Natural killer cell (primary cell): ENCODE data around the gene LGALS9. TPM values are rescaled to one million over a fixed set of nuclear protein-coding genes. Genes with fewer than 3 reads are reported as not detected.

ENCODE experiments used
- ATAC-seq, 3 donors: fragments of 150-1000 bp in 2 of 3; fragments of 200-7000 bp in 1 of 3; cut with Tn5 transposase; 1 replicate in 1 of 3; 2 replicates in 2 of 3; pipeline ENCODE4 v1.10.0; 2021; ENCODE audit warnings: mild to moderate bottlenecking in 2 of 3, moderate library complexity in 2 of 3
- DNase-seq, 2 donors: peaks; one replicate each; pipeline versions ENCODE4 v3.0.0 to v3.0.0-alpha.2; 2013 to 2021; ENCODE audit warnings: mixed read lengths in 1 of 2
- H3K27ac ChIP-seq: one replicate; pipeline ENCODE4 v1.5.1; 2013; ENCODE audit warnings: mild to moderate bottlenecking, low read length
- H3K27me3 ChIP-seq: one replicate; pipeline ENCODE4 v1.6.1; 2013; ENCODE audit warnings: low read length; ENCODE audit not compliant: control insufficient read depth, insufficient read depth
- H3K36me3 ChIP-seq: one replicate; pipeline ENCODE4 v1.6.1; 2013; ENCODE audit warnings: low read length; ENCODE audit not compliant: control insufficient read depth, insufficient read depth
- H3K4me1 ChIP-seq: one replicate; pipeline ENCODE4 v1.6.1; 2013; ENCODE audit warnings: low read length; ENCODE audit not compliant: control insufficient read depth, insufficient read depth
- H3K4me3 ChIP-seq: one replicate; pipeline ENCODE4 v1.5.1; 2013; ENCODE audit warnings: low read length
- H3K9me3 ChIP-seq: one replicate; pipeline ENCODE4 v1.6.1; 2013; ENCODE audit warnings: low read length; ENCODE audit not compliant: control insufficient read depth, insufficient read depth
- H3K27ac Mint-ChIP-seq, 2 donors: one replicate each; pipeline ENCODE4 v1.8.0; 2022; ENCODE audit warnings: mild to moderate bottlenecking in 2 of 2, mixed read lengths in 2 of 2, moderate library complexity in 1 of 2
- H3K27me3 Mint-ChIP-seq, 2 donors: one replicate each; pipeline ENCODE4 v1.8.0; 2022; ENCODE audit warnings: low read depth in 2 of 2, mixed read lengths in 2 of 2
- H3K36me3 Mint-ChIP-seq: one replicate; pipeline ENCODE4 v1.8.0; 2022; ENCODE audit warnings: mixed read lengths
- H3K4me1 Mint-ChIP-seq, 2 donors: one replicate each; pipeline ENCODE4 v1.8.0; 2022; ENCODE audit warnings: mixed read lengths in 2 of 2
- H3K4me3 Mint-ChIP-seq: one replicate; pipeline ENCODE4 v1.8.0; 2022; ENCODE audit warnings: mild to moderate bottlenecking, moderate library complexity, mixed read lengths
- H3K9me3 Mint-ChIP-seq, 2 donors: one replicate each; pipeline ENCODE4 v1.8.0; 2022; ENCODE audit warnings: mixed read lengths in 2 of 2
- WGBS: methylation state at CpG from one replicate; pipeline ENCODE4 v1.1.7; 2013; ENCODE audit warnings: missing lambda C conversion rate; ENCODE audit not compliant: insufficient coverage; 5-methylcytosine and 5-hydroxymethylcytosine counted together
- intact Hi-C: fragments of 100-400 bp; cut with micrococcal nuclease; formaldehyde crosslinking; loops from one replicate; pipeline ENCODE4 v1.14.2; 2022
- total RNA-seq, 4 donors: library from RNA; stranded (reverse); fragments of 120-200 nt in 1 of 4; gene quantifications; one replicate each; pipeline versions ENCODE4 v1.2.3 to v1.2.4, GENCODE V29; 2013 to 2022
- TF ChIP-seq, protein P1 (sequence below): fragments of 200-600 bp; IDR thresholded peaks from one replicate; pipeline ENCODE4 v1.8.0; 2022; ENCODE audit warnings: antibody characterized with exemption

Gene LGALS9
- total RNA-seq, 3 donors from 2014 or later (not counting 1 experiment from before 2014, with no cell fraction given): 83.4 to 142 (median 102) TPM

DNA sequence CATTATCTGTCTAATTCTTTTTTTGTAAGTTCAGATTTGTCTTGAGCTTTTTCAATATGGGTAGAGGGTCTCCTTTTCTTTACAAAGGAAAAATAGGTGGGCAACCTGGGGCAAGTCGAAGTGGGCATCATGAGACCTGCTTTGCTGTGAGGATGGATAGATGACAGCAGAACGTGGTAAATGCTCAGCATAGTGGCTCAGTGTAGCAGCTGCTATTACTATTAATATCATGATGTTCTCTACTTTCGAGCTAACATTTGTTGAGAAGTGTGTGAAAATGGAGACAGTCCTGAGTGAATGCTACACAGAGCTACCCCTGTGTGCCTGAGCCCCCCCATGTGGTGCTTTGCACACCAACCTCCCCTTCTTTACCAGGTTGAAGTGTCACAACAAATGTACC, 39.0 kb upstream of the LGALS9 start:
- Mint-ChIP-seq H3K4me1 (no peaks in the 10 kb centered on the region), H3K27me3 (no peaks in the 10 kb centered on the region), H3K36me3 (no peaks in the 10 kb centered on the region), H3K9me3 (no peaks in the 10 kb centered on the region), H3K27ac (no peak overlapping the region), H3K4me3 (no peak overlapping the region)
- H3K27me3 ChIP-seq: no peaks in the 10 kb centered on the region
- H3K4me1 ChIP-seq: no peaks in the 10 kb centered on the region
- DNase-seq (no peak), ATAC-seq (no peak)
- intact Hi-C loops: no loop called here
- no peak overlapping the region for H3K4me3 ChIP-seq
- H3K27ac ChIP-seq: no peak overlapping the region
- peaks cover 10% of the 10 kb centered on the region for H3K36me3 ChIP-seq
- no peaks in the 10 kb centered on the region for H3K9me3 ChIP-seq
- 81% methylated on average over 3 of the region's 3 CpGs for WGBS
- TF ChIP-seq, protein P1, sequence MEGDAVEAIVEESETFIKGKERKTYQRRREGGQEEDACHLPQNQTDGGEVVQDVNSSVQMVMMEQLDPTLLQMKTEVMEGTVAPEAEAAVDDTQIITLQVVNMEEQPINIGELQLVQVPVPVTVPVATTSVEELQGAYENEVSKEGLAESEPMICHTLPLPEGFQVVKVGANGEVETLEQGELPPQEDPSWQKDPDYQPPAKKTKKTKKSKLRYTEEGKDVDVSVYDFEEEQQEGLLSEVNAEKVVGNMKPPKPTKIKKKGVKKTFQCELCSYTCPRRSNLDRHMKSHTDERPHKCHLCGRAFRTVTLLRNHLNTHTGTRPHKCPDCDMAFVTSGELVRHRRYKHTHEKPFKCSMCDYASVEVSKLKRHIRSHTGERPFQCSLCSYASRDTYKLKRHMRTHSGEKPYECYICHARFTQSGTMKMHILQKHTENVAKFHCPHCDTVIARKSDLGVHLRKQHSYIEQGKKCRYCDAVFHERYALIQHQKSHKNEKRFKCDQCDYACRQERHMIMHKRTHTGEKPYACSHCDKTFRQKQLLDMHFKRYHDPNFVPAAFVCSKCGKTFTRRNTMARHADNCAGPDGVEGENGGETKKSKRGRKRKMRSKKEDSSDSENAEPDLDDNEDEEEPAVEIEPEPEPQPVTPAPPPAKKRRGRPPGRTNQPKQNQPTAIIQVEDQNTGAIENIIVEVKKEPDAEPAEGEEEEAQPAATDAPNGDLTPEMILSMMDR: no peak

DNA sequence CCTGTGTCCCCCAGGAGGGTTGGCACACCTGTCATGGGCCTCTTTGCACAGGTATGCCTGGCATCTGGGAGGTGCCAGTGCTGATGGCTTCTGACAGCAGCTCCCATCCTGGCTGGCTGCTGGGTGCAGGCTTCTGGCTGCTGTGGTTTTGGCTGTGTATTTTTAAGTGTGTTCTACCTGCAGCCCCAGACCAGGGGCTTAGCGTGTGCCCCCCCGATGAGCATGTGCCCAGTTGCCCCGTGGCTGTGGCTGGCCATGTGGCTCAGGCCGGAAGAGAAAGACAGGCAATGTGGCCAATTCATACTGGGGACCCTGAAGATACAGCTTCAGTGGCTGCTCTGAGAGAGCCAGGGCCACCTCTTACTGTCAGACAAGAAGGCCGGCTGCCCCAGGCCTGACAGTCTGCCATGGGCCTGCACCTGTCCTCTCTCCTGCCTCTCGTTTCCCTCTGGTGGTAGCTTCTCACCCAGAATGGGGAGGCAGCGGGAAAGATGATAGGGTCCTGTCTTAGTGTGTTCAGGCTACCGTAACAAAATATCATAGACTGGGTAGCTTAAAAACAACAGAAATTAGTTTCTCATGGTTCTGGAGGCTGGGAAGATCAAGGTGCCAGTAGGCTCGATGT, 37.6 kb upstream of the LGALS9 start:
- no peak overlapping the region for H3K4me3 Mint-ChIP-seq
- Histone ChIP-seq H3K4me3 (no peak overlapping the region), H3K4me1 (no peaks in the 10 kb centered on the region), H3K36me3 (peaks cover 11% of the 10 kb centered on the region), H3K9me3 (no peaks in the 10 kb centered on the region), H3K27ac (no peak overlapping the region), H3K27me3 (no peaks in the 10 kb centered on the region)
- 97% methylated on average over 9 of the region's 9 CpGs for WGBS
- TF ChIP-seq, protein P1: no peak
- DNase-seq (no peak), ATAC-seq (no peak)
- no peaks in the 10 kb centered on the region for H3K9me3 Mint-ChIP-seq
- intact Hi-C loops: no loop called here
- H3K27me3 Mint-ChIP-seq: no peaks in the 10 kb centered on the region
- H3K36me3 Mint-ChIP-seq: no peaks in the 10 kb centered on the region
- no peaks in the 10 kb centered on the region for H3K4me1 Mint-ChIP-seq
- H3K27ac Mint-ChIP-seq: no peak overlapping the region

DNA sequence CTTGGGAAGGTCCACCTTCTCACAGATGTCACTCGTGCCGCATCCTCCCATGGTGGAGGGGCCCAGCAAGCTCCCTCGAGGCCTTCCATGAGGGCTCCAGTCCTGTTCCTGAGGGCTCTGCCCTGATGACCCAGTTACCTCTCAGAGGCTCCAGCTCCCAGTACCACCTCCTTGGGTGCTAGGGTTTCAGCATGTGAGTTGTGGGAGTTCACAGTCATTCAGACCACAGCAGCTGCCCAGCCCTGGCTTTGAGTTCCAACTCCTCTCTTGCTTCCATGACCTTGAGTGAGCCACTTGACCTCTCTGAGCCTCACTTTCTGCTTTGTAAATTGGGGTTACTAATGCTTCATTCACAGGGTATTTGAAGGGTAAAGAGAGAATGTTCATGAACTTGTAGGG, 37.1 kb upstream of the LGALS9 start:
- H3K4me3 ChIP-seq: no peak overlapping the region
- no peak for DNase-seq
- H3K27me3 ChIP-seq: no peaks in the 10 kb centered on the region
- no peaks in the 10 kb centered on the region for H3K9me3 ChIP-seq
- TF ChIP-seq, protein P1: no peak
- Mint-ChIP-seq H3K27me3 (no peaks in the 10 kb centered on the region), H3K36me3 (no peaks in the 10 kb centered on the region), H3K27ac (no peak overlapping the region), H3K4me1 (no peaks in the 10 kb centered on the region), H3K4me3 (no peak overlapping the region), H3K9me3 (no peaks in the 10 kb centered on the region)
- no peaks in the 10 kb centered on the region for H3K4me1 ChIP-seq
- peaks cover 11% of the 10 kb centered on the region for H3K36me3 ChIP-seq
- H3K27ac ChIP-seq: no peak overlapping the region
- no peak for ATAC-seq
- intact Hi-C loops: no loop called here
- WGBS: 83% methylated on average over 3 of the region's 3 CpGs

DNA sequence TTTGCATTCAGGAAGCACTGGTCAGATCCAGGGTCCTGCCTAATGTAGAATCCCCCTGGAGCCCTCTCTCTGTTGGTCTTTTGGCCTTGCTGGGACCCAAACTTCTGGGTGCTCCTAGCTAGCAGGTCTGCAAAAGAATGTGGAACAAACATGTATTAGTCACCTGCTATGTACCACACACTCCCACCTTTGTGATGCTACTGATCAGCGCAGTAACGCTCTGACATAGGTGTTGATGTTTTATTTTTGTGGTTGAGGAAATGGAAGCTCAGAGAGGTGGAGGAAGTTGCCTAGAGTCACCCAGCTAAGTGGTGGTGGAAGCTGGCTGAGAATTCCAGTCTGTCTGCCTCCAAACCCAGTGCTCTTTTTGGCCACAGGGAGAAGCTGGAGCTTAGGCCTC, 35.8 kb upstream of the LGALS9 start:
- no peaks in the 10 kb centered on the region for H3K36me3 Mint-ChIP-seq
- no peaks in the 10 kb centered on the region for H3K4me1 ChIP-seq
- no peaks in the 10 kb centered on the region for H3K9me3 ChIP-seq
- no peak for ATAC-seq
- H3K9me3 Mint-ChIP-seq: no peaks in the 10 kb centered on the region
- TF ChIP-seq, protein P1: no peak
- H3K27ac ChIP-seq: no peak overlapping the region
- no peak overlapping the region for H3K4me3 Mint-ChIP-seq
- WGBS: 85% methylated on average over 2 of the region's 2 CpGs
- no peaks in the 10 kb centered on the region for H3K27me3 ChIP-seq
- peak overlapping the region in 1 of 2 donors; percentile 51 for H3K27ac Mint-ChIP-seq
- H3K36me3 ChIP-seq: peaks cover 11% of the 10 kb centered on the region
- H3K4me3 ChIP-seq: no peak overlapping the region
- DNase-seq: no peak
- H3K27me3 Mint-ChIP-seq: no peaks in the 10 kb centered on the region
- intact Hi-C loops: no loop called here
- peaks cover 0 to 4% of the 10 kb centered on the region in 2 donors for H3K4me1 Mint-ChIP-seq
